SK-N-SH (cell line): ENCODE measurements around the gene HERC5. TPM values are rescaled to one million over a fixed set of nuclear protein-coding genes. Genes with fewer than 3 reads are reported as not detected.

Source experiments
- CTCF ChIA-PET: fragments of 300-600, 350-600 bp; formaldehyde crosslinking; extraction: SDS; loops from one replicate; lab custom pipeline; 2021; lab: Yijun Ruan, JAX
- POLR2A ChIA-PET: fragments of 350-600 bp; sonication (Branson Sonifier 250); formaldehyde crosslinking; extraction: SDS; loops from one replicate; lab custom pipeline; 2020; ENCODE audit warnings: antibody characterized with exemption, inconsistent platforms; lab: Yijun Ruan, JAX
- DNase-seq: peaks from one replicate; pipeline ENCODE4 v3.0.0; 2012
- H2AFZ ChIP-seq: fragments of 200-600 bp; sonication (generic); 2 replicates; pipeline ENCODE4 v1.8.1; 2016; ENCODE audit warnings: antibody characterized with exemption, mild to moderate bottlenecking, low read depth
- H3F3A ChIP-seq: fragments of 200-600 bp; sonication (generic); replicated peaks from 2 replicates; pipeline ENCODE3; 2016; ENCODE audit warnings: antibody characterized with exemption, mild to moderate bottlenecking; ENCODE audit not compliant: insufficient read depth
- H3K27ac ChIP-seq, 2 experiments: fragments of 200-500 bp in 1 of 2; fragments of 200-600 bp in 1 of 2; sonication (Bioruptor generic) in 1 of 2; sonication (generic), shearing (Covaris generic) in 1 of 2; 2 replicates each; pipeline versions ENCODE4 v1.5.1 to v1.6.1; 2014 to 2016; ENCODE audit warnings: low read depth in 2 of 2, inconsistent platforms in 1 of 2, low read length in 1 of 2, mild to moderate bottlenecking in 1 of 2, mixed read lengths in 1 of 2
- H3K27me3 ChIP-seq: fragments of 200-600 bp; sonication (generic), shearing (Covaris generic); 2 replicates; pipeline ENCODE4 v1.6.1; 2016; ENCODE audit warnings: mixed run types; ENCODE audit not compliant: insufficient read depth
- H3K36me3 ChIP-seq, 2 experiments: fragments of 200-500 bp in 1 of 2; fragments of 200-600 bp in 1 of 2; sonication (Bioruptor generic) in 1 of 2; sonication (generic) in 1 of 2; replicated peaks in 1 of 2; 2 replicates each; pipeline versions ENCODE3 to v1.5.1; 2014 to 2016; ENCODE audit warnings: low read length in 1 of 2, mild to moderate bottlenecking in 1 of 2; ENCODE audit not compliant: insufficient read depth in 2 of 2, control insufficient read depth in 1 of 2
- H3K4me1 ChIP-seq, 2 experiments: fragments of 200-500 bp in 1 of 2; fragments of 200-600 bp in 1 of 2; sonication (Bioruptor generic) in 1 of 2; sonication (generic), shearing (Covaris generic) in 1 of 2; 2 replicates each; pipeline versions ENCODE4 v1.5.1 to v1.6.1; 2014 to 2016; ENCODE audit warnings: low read depth in 1 of 2, low read length in 1 of 2, mixed run types in 1 of 2; ENCODE audit not compliant: insufficient read depth in 2 of 2, control insufficient read depth in 1 of 2
- H3K4me2 ChIP-seq: fragments of 200-600 bp; sonication (generic), shearing (Covaris generic); 2 replicates; pipeline ENCODE4 v1.6.1; 2017; ENCODE audit warnings: mixed run types
- H3K4me3 ChIP-seq, 2 experiments: fragments of 200-500 bp in 1 of 2; fragments of 200-600 bp in 1 of 2; sonication (Bioruptor generic) in 1 of 2; sonication (generic), shearing (Covaris generic) in 1 of 2; 2 replicates each; pipeline versions ENCODE4 v1.5.1 to v1.8.1; 2014 to 2016; ENCODE audit warnings: low read depth in 2 of 2, inconsistent platforms in 1 of 2, low read length in 1 of 2, mild to moderate bottlenecking in 1 of 2, mixed read lengths in 1 of 2, moderate library complexity in 1 of 2
- H3K79me2 ChIP-seq: fragments of 200-600 bp; sonication (generic); 2 replicates; pipeline ENCODE4 v1.8.1; 2017; ENCODE audit warnings: mild to moderate bottlenecking; ENCODE audit not compliant: insufficient read depth
- H3K9ac ChIP-seq: fragments of 200-600 bp; sonication (generic); 2 replicates; pipeline ENCODE4 v1.6.1; 2017; ENCODE audit warnings: mixed run types
- H3K9me2 ChIP-seq: fragments of 200-600 bp; sonication (generic); 2 replicates; pipeline ENCODE4 v1.6.1; 2017; ENCODE audit warnings: mixed run types
- H3K9me3 ChIP-seq: fragments of 200-600 bp; sonication (generic); 2 replicates; pipeline ENCODE4 v1.6.1; 2017; ENCODE audit warnings: mixed run types, mild to moderate bottlenecking, moderate library complexity
- H4K20me1 ChIP-seq: fragments of 200-600 bp; sonication (generic); 2 replicates; pipeline ENCODE4 v1.6.1; 2017; ENCODE audit warnings: mild to moderate bottlenecking, mixed run types; ENCODE audit not compliant: insufficient read depth
- CHD2 ChIP-seq: fragments of 150-350 bp; IDR thresholded peaks from 2 replicates; pipeline ENCODE4 v1.6.1; 2018; ENCODE audit warnings: low read length; ENCODE audit not compliant: partially characterized antibody
- EP300 ChIP-seq, 2 experiments: IDR thresholded peaks; 2 replicates each; pipeline versions ENCODE4 v1.4.0 to v1.6.1; 2012; ENCODE audit warnings: borderline replicate concordance in 1 of 2, low read depth in 1 of 2, low read length in 1 of 2
- EZH2phosphoT487 ChIP-seq: fragments of 200-600 bp; sonication (generic); IDR thresholded peaks from 2 replicates; pipeline ENCODE4 v1.6.1; 2017; ENCODE audit warnings: low read depth, mixed run types, mild to moderate bottlenecking, antibody characterized with exemption, moderate library complexity, borderline replicate concordance
- FOXM1 ChIP-seq: IDR thresholded peaks from 2 replicates; pipeline ENCODE4 v1.4.0; 2012; ENCODE audit warnings: low read depth, mild to moderate bottlenecking
- GABPA ChIP-seq: IDR thresholded peaks from 2 replicates; pipeline ENCODE4 v1.4.0; 2012; ENCODE audit warnings: low read depth, mild to moderate bottlenecking
- JUND ChIP-seq: IDR thresholded peaks from 2 replicates; pipeline ENCODE4 v1.4.0; 2012
- MEF2A ChIP-seq: IDR thresholded peaks from 2 replicates; pipeline ENCODE4 v1.4.0; 2012; ENCODE audit warnings: low read depth, borderline replicate concordance
- MXI1 ChIP-seq: IDR thresholded peaks from 2 replicates; pipeline ENCODE4 v1.6.1; 2012; ENCODE audit warnings: mild to moderate bottlenecking, low read depth, low read length, improper control_type of control experiment
- NFIC ChIP-seq: IDR thresholded peaks from 2 replicates; pipeline ENCODE4 v1.4.0; 2012; ENCODE audit warnings: borderline replicate concordance
- NRF1 ChIP-seq: IDR thresholded peaks from 2 replicates; pipeline ENCODE4 v1.6.1; 2012; ENCODE audit warnings: low read depth, mild to moderate bottlenecking, low read length
- RFX5 ChIP-seq: IDR thresholded peaks from 2 replicates; pipeline ENCODE4 v1.6.1; 2012; ENCODE audit warnings: mild to moderate bottlenecking, improper control_type of control experiment, low read length
- RXRA ChIP-seq: IDR thresholded peaks from 2 replicates; pipeline ENCODE4 v1.4.0; 2012; ENCODE audit warnings: low read depth, mild to moderate bottlenecking, borderline replicate concordance
- SIN3A ChIP-seq: IDR thresholded peaks from 2 replicates; pipeline ENCODE4 v1.6.1; 2012; ENCODE audit warnings: low read depth, mild to moderate bottlenecking, low read length, moderate library complexity, borderline replicate concordance
- TAF1 ChIP-seq: IDR thresholded peaks from 2 replicates; pipeline ENCODE4 v1.6.1; 2012; ENCODE audit warnings: low read depth, mild to moderate bottlenecking, low read length, moderate library complexity, borderline replicate concordance
- TCF12 ChIP-seq: IDR thresholded peaks from 2 replicates; pipeline ENCODE4 v1.4.0; 2012
- TEAD4 ChIP-seq: IDR thresholded peaks from 2 replicates; pipeline ENCODE4 v1.4.0; 2012; ENCODE audit warnings: mild to moderate bottlenecking, borderline replicate concordance; ENCODE audit not compliant: insufficient read depth
- WGBS: methylation state at CpG from one replicate; pipeline ENCODE4 v1.1.6; 2017; ENCODE audit warnings: low lambda C conversion rate; 5-methylcytosine and 5-hydroxymethylcytosine counted together
- polyA plus RNA-seq, 3 experiments: library from polyadenylated mRNA; depleted of rRNA; stranded (reverse); fragments of >200 nt; gene quantifications; 2 replicates each; pipeline ENCODE4 v1.2.3, GENCODE V29; 2012
- TF ChIP-seq, protein P1 (sequence below): IDR thresholded peaks from 2 replicates; pipeline ENCODE4 v1.4.0; 2012; ENCODE audit warnings: low read depth, borderline replicate concordance
- TF ChIP-seq, protein P2 (sequence below): IDR thresholded peaks from 2 replicates; pipeline ENCODE4 v1.4.0; 2012; ENCODE audit warnings: low read depth, borderline replicate concordance
- TF ChIP-seq, protein P3 (sequence below): fragments of 150-350 bp; IDR thresholded peaks from 2 replicates; pipeline ENCODE4 v1.6.1; 2016; ENCODE audit warnings: mild to moderate bottlenecking, low read depth, low read length
- TF ChIP-seq, protein P4 (sequence below): IDR thresholded peaks from 2 replicates; pipeline ENCODE4; 2012

The HERC5 gene
- polyA plus RNA-seq, 1 of the 3 experiments (the other 2 are of a cell fraction): 0.15 TPM

DNA sequence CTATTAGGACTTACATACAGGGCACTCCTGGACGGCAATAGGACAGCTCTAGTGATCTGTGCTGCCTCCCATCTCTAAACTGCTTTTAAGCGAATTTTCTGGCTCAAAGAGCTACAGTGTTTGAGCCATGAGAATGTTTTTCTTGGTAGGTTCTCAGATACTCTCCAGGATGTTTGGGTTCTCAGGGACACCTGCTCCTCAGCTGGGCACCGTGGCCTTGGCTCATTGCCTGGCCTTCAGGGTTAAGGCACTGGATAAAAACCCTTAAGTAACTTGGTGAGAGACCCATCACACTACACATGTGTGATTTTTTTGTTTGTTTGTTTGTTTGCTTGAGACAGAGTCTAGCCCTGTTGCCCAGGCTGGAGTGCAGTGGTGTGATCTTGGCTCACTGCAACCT lies 38.5 kb upstream of the HERC5 start (continued):
- TF ChIP-seq, protein P1, sequence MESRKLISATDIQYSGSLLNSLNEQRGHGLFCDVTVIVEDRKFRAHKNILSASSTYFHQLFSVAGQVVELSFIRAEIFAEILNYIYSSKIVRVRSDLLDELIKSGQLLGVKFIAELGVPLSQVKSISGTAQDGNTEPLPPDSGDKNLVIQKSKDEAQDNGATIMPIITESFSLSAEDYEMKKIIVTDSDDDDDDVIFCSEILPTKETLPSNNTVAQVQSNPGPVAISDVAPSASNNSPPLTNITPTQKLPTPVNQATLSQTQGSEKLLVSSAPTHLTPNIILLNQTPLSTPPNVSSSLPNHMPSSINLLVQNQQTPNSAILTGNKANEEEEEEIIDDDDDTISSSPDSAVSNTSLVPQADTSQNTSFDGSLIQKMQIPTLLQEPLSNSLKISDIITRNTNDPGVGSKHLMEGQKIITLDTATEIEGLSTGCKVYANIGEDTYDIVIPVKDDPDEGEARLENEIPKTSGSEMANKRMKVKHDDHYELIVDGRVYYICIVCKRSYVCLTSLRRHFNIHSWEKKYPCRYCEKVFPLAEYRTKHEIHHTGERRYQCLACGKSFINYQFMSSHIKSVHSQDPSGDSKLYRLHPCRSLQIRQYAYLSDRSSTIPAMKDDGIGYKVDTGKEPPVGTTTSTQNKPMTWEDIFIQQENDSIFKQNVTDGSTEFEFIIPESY: no peak

DNA sequence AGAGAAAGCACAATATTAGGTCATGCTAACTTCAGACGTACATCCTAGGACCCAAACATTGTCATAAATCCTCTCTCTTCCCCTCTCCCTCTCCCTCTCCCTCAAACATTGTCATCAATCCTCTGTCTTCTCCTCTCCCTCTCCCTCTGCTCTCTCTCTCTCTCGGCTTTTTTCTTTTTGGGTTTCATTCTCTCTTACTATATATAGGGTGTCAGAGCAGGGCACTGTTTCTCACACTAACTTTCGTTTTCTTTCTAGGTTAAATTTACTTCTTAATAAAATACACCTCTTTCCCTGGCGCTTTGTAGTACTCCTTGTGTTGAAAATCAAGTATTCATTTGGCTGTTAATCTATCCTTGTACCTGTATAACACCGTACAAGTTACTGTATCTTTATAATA lies 37.0 kb upstream of the HERC5 start:
- Histone ChIP-seq H3F3A (no peaks in the 10 kb centered on the region), H3K4me2 (no peak overlapping the region), H3K9ac (no peak overlapping the region), H4K20me1 (no peaks in the 10 kb centered on the region), H3K9me3 (no peaks in the 10 kb centered on the region), H3K27me3 (no peaks in the 10 kb centered on the region), H3K4me3 (no peak overlapping the region), H3K4me1 (no peaks in the 10 kb centered on the region; a peak in 1 of 4 replicates), H2AFZ (no peak overlapping the region), H3K79me2 (no peaks in the 10 kb centered on the region), H3K9me2 (no peaks in the 10 kb centered on the region), H3K27ac (no peak overlapping the region), H3K36me3 (no peaks in the 10 kb centered on the region)
- TF ChIP-seq EP300 (IDR thresholded peaks at IDR 0.05; ENCODE audit: borderline replicate concordance in 1 of 2, low read depth in 1 of 2, low read length in 1 of 2) (no peak), EZH2phosphoT487 (no peak), NRF1 (no peak)
- WGBS: 81% methylated on average over 5 of the region's 5 CpGs
- ChIA-PET POLR2A (no interaction called here), CTCF (interaction anchor here (1.0 kb wide), 1 partner anchor 208 kb away, joined by 3 read pairs; no protein-coding TSS in a partner anchor)
- no peak for DNase-seq

DNA sequence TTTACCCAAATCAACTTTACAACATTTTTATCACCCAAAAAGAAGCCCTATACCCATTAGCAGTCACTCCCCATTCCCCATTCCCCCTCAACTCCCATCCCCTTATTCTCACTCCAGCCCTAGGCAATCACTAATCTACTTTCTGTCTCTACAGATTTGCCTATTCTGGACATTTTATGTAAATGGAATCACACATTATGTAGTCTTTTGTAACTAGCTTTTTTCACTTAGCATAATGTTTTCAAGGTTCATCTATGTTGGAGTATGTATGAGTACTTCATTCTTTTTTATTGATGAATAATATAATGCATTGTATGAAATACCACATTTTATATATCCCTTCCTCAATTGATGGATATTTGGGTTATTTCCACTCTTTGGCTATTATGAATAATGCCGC lies 36.1 kb upstream of the HERC5 start:
- Histone ChIP-seq H3F3A (no peaks in the 10 kb centered on the region), H3K9me2 (no peaks in the 10 kb centered on the region), H2AFZ (no peak overlapping the region), H3K27me3 (no peaks in the 10 kb centered on the region), H3K4me3 (no peak overlapping the region), H4K20me1 (no peaks in the 10 kb centered on the region), H3K9me3 (no peaks in the 10 kb centered on the region), H3K4me1 (no peaks in the 10 kb centered on the region; a peak in 1 of 4 replicates), H3K27ac (no peak overlapping the region), H3K36me3 (no peaks in the 10 kb centered on the region), H3K9ac (no peak overlapping the region), H3K4me2 (no peak overlapping the region), H3K79me2 (no peaks in the 10 kb centered on the region)
- POLR2A ChIA-PET: no interaction called here
- DNase-seq: no peak
- no peak for TF ChIP-seq EZH2phosphoT487
- no peak for TF ChIP-seq TCF12
- no peak for TF ChIP-seq SIN3A
- no peak for TF ChIP-seq FOXM1
- TF ChIP-seq TAF1: no peak
- TF ChIP-seq JUND: no peak
- TF ChIP-seq MXI1: no peak
- no peak for TF ChIP-seq RXRA
- no peak for TF ChIP-seq CHD2
- no peak for TF ChIP-seq GABPA
- TF ChIP-seq, protein P2, sequence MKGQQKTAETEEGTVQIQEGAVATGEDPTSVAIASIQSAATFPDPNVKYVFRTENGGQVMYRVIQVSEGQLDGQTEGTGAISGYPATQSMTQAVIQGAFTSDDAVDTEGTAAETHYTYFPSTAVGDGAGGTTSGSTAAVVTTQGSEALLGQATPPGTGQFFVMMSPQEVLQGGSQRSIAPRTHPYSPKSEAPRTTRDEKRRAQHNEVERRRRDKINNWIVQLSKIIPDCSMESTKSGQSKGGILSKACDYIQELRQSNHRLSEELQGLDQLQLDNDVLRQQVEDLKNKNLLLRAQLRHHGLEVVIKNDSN: no peak
- no peak for TF ChIP-seq NFIC
- no peak for TF ChIP-seq MEF2A
- TF ChIP-seq, protein P3, sequence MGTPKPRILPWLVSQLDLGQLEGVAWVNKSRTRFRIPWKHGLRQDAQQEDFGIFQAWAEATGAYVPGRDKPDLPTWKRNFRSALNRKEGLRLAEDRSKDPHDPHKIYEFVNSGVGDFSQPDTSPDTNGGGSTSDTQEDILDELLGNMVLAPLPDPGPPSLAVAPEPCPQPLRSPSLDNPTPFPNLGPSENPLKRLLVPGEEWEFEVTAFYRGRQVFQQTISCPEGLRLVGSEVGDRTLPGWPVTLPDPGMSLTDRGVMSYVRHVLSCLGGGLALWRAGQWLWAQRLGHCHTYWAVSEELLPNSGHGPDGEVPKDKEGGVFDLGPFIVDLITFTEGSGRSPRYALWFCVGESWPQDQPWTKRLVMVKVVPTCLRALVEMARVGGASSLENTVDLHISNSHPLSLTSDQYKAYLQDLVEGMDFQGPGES: no peak
- TF ChIP-seq, protein P4, sequence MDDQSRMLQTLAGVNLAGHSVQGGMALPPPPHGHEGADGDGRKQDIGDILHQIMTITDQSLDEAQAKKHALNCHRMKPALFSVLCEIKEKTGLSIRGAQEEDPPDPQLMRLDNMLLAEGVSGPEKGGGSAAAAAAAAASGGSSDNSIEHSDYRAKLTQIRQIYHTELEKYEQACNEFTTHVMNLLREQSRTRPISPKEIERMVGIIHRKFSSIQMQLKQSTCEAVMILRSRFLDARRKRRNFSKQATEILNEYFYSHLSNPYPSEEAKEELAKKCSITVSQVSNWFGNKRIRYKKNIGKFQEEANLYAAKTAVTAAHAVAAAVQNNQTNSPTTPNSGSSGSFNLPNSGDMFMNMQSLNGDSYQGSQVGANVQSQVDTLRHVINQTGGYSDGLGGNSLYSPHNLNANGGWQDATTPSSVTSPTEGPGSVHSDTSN: no peak
- TF ChIP-seq RFX5: no peak
- TF ChIP-seq TEAD4: no peak
- CTCF ChIA-PET: interaction anchor here (1.0 kb wide), 1 partner anchor 209 kb away, joined by 3 read pairs; no protein-coding TSS in a partner anchor
- WGBS: 96% methylated on average over 1 of the region's 1 CpG
